ENCODE results near the gene ZSWIM8.
A peak's percentile ranks its signal among the peaks of the same experiment; 100 is the strongest.
"Not testable (repeated sequence)": the region's sequence is repeated elsewhere in the genome, so short reads cannot be mapped to it uniquely, and the experiment has no call there.

Gene ZSWIM8

GRCh38 chr10:73785211-73785720 is at the start of gene ZSWIM8:
Gene ZSWIM8, plus strand, starts transcription at chr10:73785606. Its CDS starts 273 bp downstream, at chr10:73785879.
- peak within 1 kb of the TSS; percentile 76; the same call in 1 of the 2 replicates for H3K9ac ChIP-seq (ENCODE audit: low read depth, low read length)
- H3K36me3 ChIP-seq (ENCODE audit: insufficient read depth, low read depth, low read length), result peaks cover 11% of the 10 kb centered on the region
- H3K9me3 ChIP-seq (ENCODE audit: insufficient read depth, low read depth, low read length), result no peaks in the 10 kb centered on the region
- H3K4me3 ChIP-seq (ENCODE audit: low read length), result peak within 1 kb of the TSS; percentile 91
- H3K4me1 ChIP-seq (ENCODE audit: insufficient read depth, low read length), result peaks cover 13% of the 10 kb centered on the region
- H3K27me3 ChIP-seq (ENCODE audit: insufficient read depth, low read length), result no peaks in the 10 kb centered on the region
- no peak within 1 kb of the TSS for H3K27ac ChIP-seq (ENCODE audit: low read length)

- H3K27ac ChIP-seq (ENCODE audit: low read length); H3K9ac ChIP-seq (ENCODE audit: low read depth, low read length); H3K27me3 ChIP-seq (ENCODE audit: insufficient read depth, low read length); H3K9me3 ChIP-seq (ENCODE audit: insufficient read depth, low read depth, low read length); H3K36me3 ChIP-seq (ENCODE audit: insufficient read depth, low read depth, low read length); H3K4me3 ChIP-seq (ENCODE audit: low read length): not testable (repeated sequence)
- peaks cover 16% of the 10 kb centered on the region; the same call in 1 of the 2 replicates for H3K4me1 ChIP-seq (ENCODE audit: insufficient read depth, low read length)
Observed at GRCh38 chr10:73740501-73741254, 44.7 kb upstream of the ZSWIM8 start.

GRCh38 chr10:73742454-73742734 is 43.0 kb upstream of the ZSWIM8 start:
- Histone ChIP-seq H3K4me1 (ENCODE audit: insufficient read depth, low read length) (peaks cover 16% of the 10 kb centered on the region; the same call in 1 of the 2 replicates), H3K9ac (ENCODE audit: low read depth, low read length) (peak overlapping the region; percentile 96; the same call in 1 of the 2 replicates), H3K9me3 (ENCODE audit: insufficient read depth, low read depth, low read length) (no peaks in the 10 kb centered on the region), H3K27ac (ENCODE audit: low read length) (peak overlapping the region; percentile 74), H3K4me3 (ENCODE audit: low read length) (peak overlapping the region; percentile 87; the same call in 1 of the 2 replicates), H3K27me3 (ENCODE audit: insufficient read depth, low read length) (no peaks in the 10 kb centered on the region), H3K36me3 (ENCODE audit: insufficient read depth, low read depth, low read length) (peaks cover 13% of the 10 kb centered on the region)

GRCh38 chr10:73743327-73743904 is 42.0 kb upstream of the ZSWIM8 start:
- no peaks in the 10 kb centered on the region for H3K9me3 ChIP-seq (ENCODE audit: insufficient read depth, low read depth, low read length)
- peaks cover 9% of the 10 kb centered on the region for H3K36me3 ChIP-seq (ENCODE audit: insufficient read depth, low read depth, low read length)
- H3K9ac ChIP-seq (ENCODE audit: low read depth, low read length), result peak overlapping the region; percentile 96
- peak overlapping the region; percentile 74 for H3K27ac ChIP-seq (ENCODE audit: low read length)
- no peaks in the 10 kb centered on the region for H3K27me3 ChIP-seq (ENCODE audit: insufficient read depth, low read length)
- H3K4me3 ChIP-seq (ENCODE audit: low read length), result peak overlapping the region; percentile 87
- H3K4me1 ChIP-seq (ENCODE audit: insufficient read depth, low read length), result peaks cover 16% of the 10 kb centered on the region; the same call in 1 of the 2 replicates

- peak within 1 kb of the TSS; percentile 96 for H3K9ac ChIP-seq (ENCODE audit: low read depth, low read length)
- peak within 1 kb of the TSS; percentile 87 for H3K4me3 ChIP-seq (ENCODE audit: low read length)
- no peaks in the 10 kb centered on the region for H3K27me3 ChIP-seq (ENCODE audit: insufficient read depth, low read length)
- H3K4me1 ChIP-seq (ENCODE audit: insufficient read depth, low read length), result peaks cover 16% of the 10 kb centered on the region; the same call in 1 of the 2 replicates
- H3K9me3 ChIP-seq (ENCODE audit: insufficient read depth, low read depth, low read length), result no peaks in the 10 kb centered on the region
- H3K36me3 ChIP-seq (ENCODE audit: insufficient read depth, low read depth, low read length), result peaks cover 13% of the 10 kb centered on the region
- peak within 1 kb of the TSS; percentile 74 for H3K27ac ChIP-seq (ENCODE audit: low read length)
Observed at GRCh38 chr10:73743905-73744663, 41.3 kb upstream of the ZSWIM8 start, which contains the start of gene SEC24C. Gene SEC24C, plus strand, starts transcription at chr10:73744372. Its CDS starts 2,461 bp downstream, at chr10:73746833.

GRCh38 chr10:73744664-73744975 is 40.8 kb upstream of the ZSWIM8 start:
- peak overlapping the region; percentile 96 for H3K9ac ChIP-seq (ENCODE audit: low read depth, low read length)
- H3K27ac ChIP-seq (ENCODE audit: low read length), result peak overlapping the region; percentile 51
- H3K36me3 ChIP-seq (ENCODE audit: insufficient read depth, low read depth, low read length), result peaks cover 17% of the 10 kb centered on the region
- H3K27me3 ChIP-seq (ENCODE audit: insufficient read depth, low read length), result no peaks in the 10 kb centered on the region
- peaks cover 16% of the 10 kb centered on the region; the same call in 1 of the 2 replicates for H3K4me1 ChIP-seq (ENCODE audit: insufficient read depth, low read length)
- no peaks in the 10 kb centered on the region for H3K9me3 ChIP-seq (ENCODE audit: insufficient read depth, low read depth, low read length)
- H3K4me3 ChIP-seq (ENCODE audit: low read length), result peak overlapping the region; percentile 87

- H3K36me3 ChIP-seq (ENCODE audit: insufficient read depth, low read depth, low read length), result peaks cover 37% of the 10 kb centered on the region
- H3K4me3 ChIP-seq (ENCODE audit: low read length), result no peak overlapping the region
- H3K9ac ChIP-seq (ENCODE audit: low read depth, low read length), result no peak overlapping the region
Observed at GRCh38 chr10:73746721-73747120, 38.7 kb upstream of the ZSWIM8 start.

GRCh38 chr10:73750819-73751218 is 34.6 kb upstream of the ZSWIM8 start:
- Histone ChIP-seq H3K36me3 (ENCODE audit: insufficient read depth, low read depth, low read length) (peaks cover 68% of the 10 kb centered on the region), H3K9me3 (ENCODE audit: insufficient read depth, low read depth, low read length) (no peaks in the 10 kb centered on the region), H3K27ac (ENCODE audit: low read length) (no peak overlapping the region), H3K4me1 (ENCODE audit: insufficient read depth, low read length) (no peaks in the 10 kb centered on the region), H3K27me3 (ENCODE audit: insufficient read depth, low read length) (no peaks in the 10 kb centered on the region), H3K4me3 (ENCODE audit: low read length) (no peak overlapping the region), H3K9ac (ENCODE audit: low read depth, low read length) (no peak overlapping the region)

More at GRCh38 chr10:73746721-73747120, 38.7 kb upstream of the ZSWIM8 start:
- peaks cover 14% of the 10 kb centered on the region; the same call in 1 of the 2 replicates for H3K4me1 ChIP-seq (ENCODE audit: insufficient read depth, low read length)
- no peak overlapping the region for H3K27ac ChIP-seq (ENCODE audit: low read length)
- no peaks in the 10 kb centered on the region for H3K27me3 ChIP-seq (ENCODE audit: insufficient read depth, low read length)
- no peaks in the 10 kb centered on the region for H3K9me3 ChIP-seq (ENCODE audit: insufficient read depth, low read depth, low read length)

GRCh38 chr10:73756183-73756582 is 29.2 kb upstream of the ZSWIM8 start:
- no peak overlapping the region for H3K9ac ChIP-seq (ENCODE audit: low read depth, low read length)
- no peaks in the 10 kb centered on the region for H3K4me1 ChIP-seq (ENCODE audit: insufficient read depth, low read length)
- H3K36me3 ChIP-seq (ENCODE audit: insufficient read depth, low read depth, low read length), result peaks cover 65% of the 10 kb centered on the region

GRCh38 chr10:73758704-73759511 is 26.5 kb upstream of the ZSWIM8 start:
- H3K9me3 ChIP-seq (ENCODE audit: insufficient read depth, low read depth, low read length), result no peaks in the 10 kb centered on the region
- no peak overlapping the region for H3K9ac ChIP-seq (ENCODE audit: low read depth, low read length)
- no peaks in the 10 kb centered on the region for H3K4me1 ChIP-seq (ENCODE audit: insufficient read depth, low read length)
- H3K36me3 ChIP-seq (ENCODE audit: insufficient read depth, low read depth, low read length), result peaks cover 66% of the 10 kb centered on the region
- no peaks in the 10 kb centered on the region for H3K27me3 ChIP-seq (ENCODE audit: insufficient read depth, low read length)
- no peak overlapping the region for H3K4me3 ChIP-seq (ENCODE audit: low read length)
- H3K27ac ChIP-seq (ENCODE audit: low read length), result no peak overlapping the region

More at GRCh38 chr10:73756183-73756582, 29.2 kb upstream of the ZSWIM8 start:
- H3K27ac ChIP-seq (ENCODE audit: low read length), result no peak overlapping the region
- no peaks in the 10 kb centered on the region for H3K27me3 ChIP-seq (ENCODE audit: insufficient read depth, low read length)
- H3K9me3 ChIP-seq (ENCODE audit: insufficient read depth, low read depth, low read length), result no peaks in the 10 kb centered on the region
- H3K4me3 ChIP-seq (ENCODE audit: low read length), result no peak overlapping the region

Data from iPS-20b (cell line).